Measurements from ENCODE around the gene STK39.

DNA sequence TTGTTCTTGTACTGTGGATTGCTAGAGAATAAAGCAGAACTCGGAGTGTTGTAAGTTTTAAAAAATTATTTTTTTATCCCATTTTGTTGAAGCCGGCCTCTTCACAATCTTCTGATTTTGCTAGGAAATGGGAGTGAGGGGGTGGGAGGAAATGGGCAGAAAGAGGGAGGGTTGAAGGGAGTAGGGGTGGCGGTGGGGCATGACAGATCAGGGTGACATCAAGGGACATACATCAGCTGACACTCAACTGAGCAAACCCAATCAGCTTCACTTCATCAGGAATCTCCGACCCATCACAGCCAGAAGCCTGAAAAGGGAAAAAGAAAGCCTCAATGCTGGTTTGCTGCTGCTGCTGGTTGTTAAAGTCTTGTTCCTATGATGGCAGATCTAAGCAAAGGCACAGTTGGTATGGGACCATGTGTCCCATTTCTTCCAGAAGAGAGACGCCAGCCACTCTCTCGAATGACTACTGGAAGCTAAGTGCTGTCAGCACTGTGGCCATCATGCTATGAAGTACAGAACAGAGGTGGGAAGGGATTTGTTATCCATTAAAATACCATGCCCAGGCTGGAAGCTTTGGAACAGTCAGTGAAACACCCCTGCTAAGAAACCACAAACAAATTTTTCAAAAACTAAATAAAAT, 292.0 kb downstream of the STK39 start:
- TF ChIP-seq GABPA (tag; conservative IDR thresholded peaks at IDR 0.05; ENCODE audit: low read depth) (no peak), SNIP1 (IDR thresholded peaks at IDR 0.05; ENCODE audit: low read depth) (no peak), CTCF (IDR thresholded peaks at IDR 0.05 in 2 of 3, conservative IDR thresholded peaks at IDR 0.05 in 1 of 3; ENCODE audit: insufficient read depth in 2 of 3, low read depth in 1 of 3, low read length in 3 of 3) (no peak), TCF7L2 (IDR thresholded peaks at IDR 0.05; ENCODE audit: low read depth, low read length) (no peak), BHLHE40 (IDR thresholded peaks at IDR 0.05; ENCODE audit: low read length) (no peak), RB1 (IDR thresholded peaks at IDR 0.05; ENCODE audit: low read depth) (no peak), NR2F6 (CRISPR knock-in tag; IDR thresholded peaks at IDR 0.05) (no peak), JUNB (CRISPR knock-in tag; conservative IDR thresholded peaks at IDR 0.05) (no peak), EP300 (IDR thresholded peaks at IDR 0.05; ENCODE audit: low read length) (no peak), MAX (CRISPR knock-in tag; IDR thresholded peaks at IDR 0.05) (no peak)

All from K562 (cell line).